Measurements from ENCODE around the gene CTNNA1.
A peak's percentile ranks its signal among the peaks of the same experiment; 100 is the strongest.
"Not testable (repeated sequence)": the region's sequence is repeated elsewhere in the genome, so short reads cannot be mapped to it uniquely, and the experiment has no call there.

The CTNNA1 gene

DNA sequence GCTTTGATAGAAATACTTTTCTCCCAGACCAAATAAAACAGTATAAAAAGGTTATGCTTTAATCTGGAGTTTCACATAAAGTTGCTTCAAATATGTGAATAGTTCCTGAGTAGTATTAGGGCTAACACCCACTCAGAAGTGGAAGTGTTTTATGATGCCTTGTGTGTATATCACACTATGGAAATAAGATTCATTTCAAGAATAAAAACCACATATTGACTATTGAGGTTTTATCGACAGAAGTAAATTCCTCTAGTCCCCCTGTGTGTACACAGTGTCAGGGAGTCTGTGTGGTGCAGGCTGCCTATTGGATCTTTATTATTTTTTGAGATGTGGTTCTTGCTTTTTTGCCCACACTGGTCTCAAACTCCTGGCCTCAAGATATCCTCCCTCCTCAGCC, 142.7 kb downstream of the CTNNA1 start:
- no peak for DNase-seq

DNA sequence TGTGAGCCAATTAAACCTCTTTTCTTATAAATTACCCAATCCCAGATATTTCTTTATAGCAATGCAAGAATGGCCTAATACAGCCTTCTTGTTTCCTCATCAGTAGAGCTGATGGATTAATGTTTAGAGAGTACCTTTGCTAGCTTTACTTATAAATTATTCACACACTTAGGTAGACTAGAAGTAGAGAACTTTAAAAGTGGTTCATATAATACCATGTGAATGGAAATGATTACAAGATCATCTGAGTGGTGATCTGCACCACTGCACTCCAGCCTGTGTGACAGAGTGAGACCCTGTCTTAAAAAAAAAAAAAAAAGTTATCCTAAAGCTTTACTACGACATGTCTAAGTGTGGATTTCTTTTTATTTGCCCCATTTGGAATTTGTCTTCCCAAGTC, 145.1 kb downstream of the CTNNA1 start:
- DNase-seq: no peak

GRCh38 chr5:138898742-138899141, 145.5 kb downstream of the CTNNA1 start:
- no peak for DNase-seq

DNA sequence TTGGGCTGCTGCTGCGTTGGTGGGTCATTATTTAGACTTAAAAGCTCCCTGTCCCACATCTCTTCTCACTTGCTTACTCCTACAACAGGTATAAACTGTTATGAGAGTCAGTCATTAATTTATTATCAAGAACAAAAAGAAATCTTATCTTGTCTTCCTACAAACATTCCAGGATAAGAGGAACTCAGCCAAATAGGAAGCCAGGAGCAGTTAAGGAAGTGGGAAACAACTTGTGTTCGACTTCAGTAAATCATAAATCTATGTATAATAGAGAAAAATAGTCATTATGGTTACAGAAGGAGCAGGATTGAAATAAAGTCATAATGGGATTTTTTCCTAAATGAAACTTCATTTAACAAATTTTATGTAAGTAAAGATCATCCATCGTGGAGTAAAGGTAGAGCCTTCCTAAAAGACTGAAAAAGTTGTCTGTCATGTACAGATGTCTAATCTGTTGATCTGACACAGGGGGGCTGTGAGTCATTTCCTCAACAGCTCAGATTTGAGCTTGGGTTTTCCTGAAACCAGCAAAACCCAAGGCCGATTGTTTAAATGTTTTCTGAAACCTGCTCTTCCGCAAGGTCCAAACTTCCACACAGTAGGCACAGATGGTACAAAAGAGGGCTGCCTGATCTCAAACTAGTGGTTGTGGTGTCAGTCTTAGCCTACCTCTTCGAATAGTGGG, 147.2 kb downstream of the CTNNA1 start:
- DNase-seq: no peak

GRCh38 chr5:138901716-138902115, 148.5 kb downstream of the CTNNA1 start:
- peak in 12 of 56 donors; percentile 3 to 41 (median 10) for DNase-seq

GRCh38 chr5:138903130-138903775, 150.0 kb downstream of the CTNNA1 start:
- DNase-seq: no peak

DNA sequence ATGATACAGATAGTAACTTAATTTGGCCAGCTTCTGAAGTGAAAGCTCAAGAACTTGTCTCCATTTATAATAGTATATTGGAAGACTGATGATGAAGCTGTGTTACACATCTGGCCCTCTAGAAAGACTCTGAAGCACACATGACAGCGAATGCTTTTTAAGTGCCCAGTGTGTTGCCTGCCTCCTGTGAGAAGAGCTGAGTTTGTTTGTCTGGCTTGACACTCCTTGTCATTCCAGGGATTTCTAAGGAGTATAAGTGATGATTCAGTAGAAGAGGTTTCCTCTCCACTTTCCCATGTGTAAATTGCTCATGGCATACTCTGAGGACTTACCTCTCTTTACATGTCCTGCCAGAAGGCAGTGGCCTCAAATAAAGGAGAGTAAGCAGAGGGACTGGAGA, 152.3 kb downstream of the CTNNA1 start:
- DNase-seq: no peak

DNA sequence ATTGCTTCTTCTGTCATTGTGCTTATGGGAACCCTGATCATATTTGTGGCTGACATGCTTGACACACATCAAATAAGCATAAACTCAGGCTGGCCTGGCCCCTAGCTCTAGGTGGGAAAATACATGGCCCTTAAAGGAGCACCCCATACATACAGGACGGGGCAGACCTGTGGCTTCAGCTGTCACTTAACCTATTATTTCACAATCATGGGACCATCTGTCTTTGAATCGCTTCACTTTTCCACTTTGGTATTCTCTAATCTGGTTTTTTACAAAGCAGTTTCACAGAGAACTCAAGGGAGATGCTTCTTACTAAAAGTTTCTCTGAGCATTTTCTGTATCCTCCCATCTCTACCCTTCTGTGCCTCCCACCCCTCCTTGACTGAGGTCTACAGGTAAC, 156.5 kb downstream of the CTNNA1 start:
- DNase-seq: no peak

DNA sequence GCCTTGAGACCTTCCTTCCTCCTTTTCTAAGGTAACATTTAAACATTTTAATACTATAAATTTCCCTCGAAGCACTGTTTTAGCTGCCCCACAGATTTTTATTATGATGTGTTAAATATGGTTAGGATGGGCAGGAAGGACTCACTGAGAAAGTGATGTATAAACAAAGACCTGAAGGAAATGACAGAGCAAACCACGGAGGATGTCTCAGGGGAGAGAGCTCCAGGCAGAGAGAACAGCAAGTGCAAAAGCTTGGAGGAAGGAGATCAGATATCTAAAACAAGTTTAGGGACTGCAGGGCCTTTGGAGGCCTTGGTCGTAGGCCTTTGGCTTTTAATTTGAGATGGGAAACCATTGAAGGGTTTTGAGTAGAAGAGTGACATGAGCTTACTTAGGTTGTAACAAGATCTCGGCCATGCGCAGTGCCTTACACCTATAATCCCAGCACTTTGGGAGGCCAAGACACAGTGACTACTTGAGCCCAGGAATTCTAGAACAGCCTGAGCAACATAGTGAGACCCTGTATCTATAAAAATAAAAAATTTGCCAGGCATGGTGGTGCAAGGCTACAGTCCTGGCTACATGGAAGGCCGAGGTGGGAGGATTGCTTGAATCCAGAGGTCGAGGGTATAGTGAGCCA, 157.4 kb downstream of the CTNNA1 start:
- DNase-seq: no peak

DNA sequence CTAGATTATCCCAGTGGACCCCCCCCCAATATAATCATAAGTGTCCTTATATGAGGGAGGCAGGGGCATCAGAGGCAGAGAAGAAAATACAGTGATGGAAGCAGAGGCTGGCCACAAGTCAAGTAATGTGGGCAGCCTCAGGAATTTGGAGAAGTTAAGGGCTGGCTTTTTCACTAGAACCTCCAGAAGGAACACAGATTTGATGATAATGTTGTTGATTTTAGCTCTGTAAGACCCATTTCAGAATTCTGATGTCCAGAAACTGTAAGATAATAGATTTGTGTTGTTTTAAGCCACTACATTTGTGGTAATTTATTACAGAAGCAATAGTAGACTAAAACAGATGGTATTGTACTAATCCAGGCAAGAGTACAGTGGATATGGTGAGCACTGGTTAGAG, 158.2 kb downstream of the CTNNA1 start:
- DNase-seq: no peak

- no peak for DNase-seq
These were observed 158.9 kb downstream of the CTNNA1 start for GRCh38 chr5:138912093-138912492.

GRCh38 chr5:138913773-138914172, 160.5 kb downstream of the CTNNA1 start:
- no peak for DNase-seq

GRCh38 chr5:138914338-138914737, 161.1 kb downstream of the CTNNA1 start:
- no peak for DNase-seq

DNA sequence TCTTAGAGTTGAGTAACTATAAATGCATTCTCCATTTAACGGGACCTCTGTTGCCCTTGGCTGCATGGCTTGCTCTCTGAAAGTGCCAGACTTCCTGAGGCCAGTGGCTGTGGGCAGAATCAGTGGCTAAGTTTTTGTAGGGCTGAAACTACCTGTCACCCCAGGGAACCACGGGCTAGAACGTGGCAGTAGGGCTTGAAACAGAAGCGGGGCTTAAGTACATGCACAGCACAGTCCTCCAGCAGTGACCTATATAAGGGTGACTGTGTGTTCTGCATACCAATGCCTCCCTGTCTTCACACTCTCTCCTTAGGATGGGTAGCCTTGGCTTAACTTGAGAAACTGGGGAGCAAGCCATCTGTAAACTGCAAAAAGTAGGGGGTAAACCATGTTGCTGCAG, 165.5 kb downstream of the CTNNA1 start:
- no peak for DNase-seq

DNA sequence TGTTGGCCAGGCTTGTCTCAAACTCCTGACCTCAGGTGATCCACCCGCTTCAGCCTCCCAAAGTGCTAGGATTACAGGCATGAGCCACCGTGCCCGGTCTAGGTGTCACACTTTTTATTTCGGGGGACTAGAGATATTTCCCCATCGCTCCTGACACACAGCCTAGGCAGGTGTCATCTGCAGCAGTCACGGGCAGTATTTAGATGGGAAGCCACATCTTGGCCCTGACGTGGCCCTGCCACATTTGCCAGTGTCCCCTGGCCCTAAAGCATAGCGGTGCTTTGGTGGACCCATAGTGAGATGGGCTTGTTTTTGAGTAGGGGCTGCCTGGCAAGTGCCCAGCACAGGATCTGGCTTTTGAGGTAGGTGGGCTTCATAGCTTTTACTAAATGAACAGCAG, 167.0 kb downstream of the CTNNA1 start:
- DNase-seq: no peak

GRCh38 chr5:138921362-138921761, 168.1 kb downstream of the CTNNA1 start:
- not testable (repeated sequence) for DNase-seq

GRCh38 chr5:138922494-138922893, 169.3 kb downstream of the CTNNA1 start:
- DNase-seq: no peak

DNA sequence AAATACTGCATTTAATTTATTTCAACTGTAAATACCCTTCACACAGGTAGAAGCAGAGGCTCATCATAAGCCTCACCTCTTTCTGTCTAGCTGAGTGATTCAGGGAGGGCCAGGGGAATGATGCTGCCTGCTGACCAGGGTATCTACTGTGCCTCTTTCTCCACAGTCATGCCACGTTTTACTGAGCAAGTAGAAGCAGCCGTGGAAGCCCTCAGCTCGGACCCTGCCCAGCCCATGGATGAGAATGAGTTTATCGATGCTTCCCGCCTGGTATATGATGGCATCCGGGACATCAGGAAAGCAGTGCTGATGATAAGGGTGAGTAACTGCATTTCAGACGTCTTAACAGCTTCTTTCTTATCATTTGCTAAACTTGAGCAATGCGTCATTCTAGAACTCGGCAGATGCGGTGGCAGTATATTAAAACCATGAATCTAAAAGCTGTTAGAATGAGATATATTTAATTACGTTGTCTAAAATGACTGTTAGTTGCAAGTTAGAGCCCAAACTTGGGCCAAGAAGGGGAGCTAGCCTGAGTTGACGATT, 171.9 kb downstream of the CTNNA1 start:
- DNase-seq: no peak

GRCh38 chr5:138926257-138926656, 173.0 kb downstream of the CTNNA1 start:
- no peak for DNase-seq

- no peak for DNase-seq
These were observed 173.6 kb downstream of the CTNNA1 start for GRCh38 chr5:138926688-138927448.

GRCh38 chr5:138927544-138927943, 174.3 kb downstream of the CTNNA1 start:
- no peak for DNase-seq

GRCh38 chr5:138927979-138928378, 174.8 kb downstream of the CTNNA1 start:
- peak in 52 of 56 donors; percentile 27 to 93 (median 76) for DNase-seq
